Skeletal muscle satellite cell (primary cell): ENCODE data around the gene PPM1H.
"Not testable (repeated sequence)": the region's sequence is repeated elsewhere in the genome, so short reads cannot be mapped to it uniquely, and the experiment has no call there.

ENCODE experiments used
- H3K27me3 ChIP-seq: 2 replicates; pipeline ENCODE4 v1.7.0; 2013; ENCODE audit warnings: low read length; ENCODE audit not compliant: control insufficient read depth, insufficient read depth
- H3K36me3 ChIP-seq: 2 replicates; pipeline ENCODE4 v1.7.0; 2013; ENCODE audit warnings: mild to moderate bottlenecking, control low read depth, low read length; ENCODE audit not compliant: insufficient read depth
- H3K4me1 ChIP-seq: 2 replicates; pipeline ENCODE4 v1.7.0; 2013; ENCODE audit warnings: low read length; ENCODE audit not compliant: control insufficient read depth, insufficient read depth
- H3K4me2 ChIP-seq: 2 replicates; pipeline ENCODE4 v1.7.0; 2013; ENCODE audit warnings: mild to moderate bottlenecking, low read length
- H3K4me3 ChIP-seq: 2 replicates; pipeline ENCODE4 v1.7.0; 2013; ENCODE audit warnings: low read length
- H3K9ac ChIP-seq: 2 replicates; pipeline ENCODE4 v1.7.0; 2013; ENCODE audit warnings: mild to moderate bottlenecking, low read depth, low read length, moderate library complexity
- H3K9me3 ChIP-seq: replicated peaks from 2 replicates; pipeline ENCODE4 v1.7.0; 2013; ENCODE audit warnings: mild to moderate bottlenecking, control low read depth, low read length

Gene PPM1H

DNA sequence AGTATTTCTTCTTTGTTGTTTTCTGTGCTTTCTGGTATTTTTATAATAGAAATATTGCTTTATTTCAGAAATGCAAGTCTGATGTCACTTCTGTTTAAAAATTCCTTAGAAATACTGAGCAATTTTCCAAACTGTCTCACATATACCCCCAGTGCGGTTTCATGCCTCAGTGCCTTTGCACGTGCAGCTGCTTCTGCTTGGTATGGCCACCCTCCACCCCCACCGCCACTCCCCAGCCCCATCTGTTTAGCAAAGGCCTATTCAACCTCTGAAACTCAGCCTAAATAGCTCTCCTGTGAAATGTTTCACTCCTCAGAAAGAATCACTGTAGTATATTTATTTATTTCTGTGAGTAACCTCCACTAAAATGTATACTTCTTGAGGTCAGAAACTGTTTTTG, 52.3 kb downstream of the PPM1H start:
- Histone ChIP-seq H3K9ac (no peak overlapping the region), H3K4me1 (no peaks in the 10 kb centered on the region), H3K36me3 (no peaks in the 10 kb centered on the region), H3K27me3 (no peaks in the 10 kb centered on the region), H3K4me2 (no peak overlapping the region), H3K9me3 (no peaks in the 10 kb centered on the region), H3K4me3 (no peak overlapping the region)

DNA sequence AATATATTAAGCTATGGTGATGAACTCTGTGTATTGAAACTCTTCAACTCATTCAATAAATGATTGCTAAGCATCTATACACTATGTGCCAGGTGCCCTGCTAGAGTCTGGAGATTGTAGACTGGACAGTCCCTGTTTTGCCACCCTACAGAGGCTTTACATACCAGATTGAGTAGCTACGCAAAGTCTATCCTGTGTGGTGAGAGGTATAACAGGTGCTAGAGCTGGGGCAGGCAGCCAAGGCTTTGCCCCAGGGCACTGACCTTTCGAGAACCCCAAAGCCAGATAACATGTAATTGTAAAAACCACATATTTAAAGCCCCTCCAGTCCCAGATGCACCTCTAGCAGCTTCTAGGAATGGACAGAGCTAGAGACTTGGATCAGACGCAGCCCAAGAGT, 52.8 kb downstream of the PPM1H start:
- no peaks in the 10 kb centered on the region for H3K9me3 ChIP-seq
- no peaks in the 10 kb centered on the region for H3K4me1 ChIP-seq
- H3K4me2 ChIP-seq: no peak overlapping the region
- H3K9ac ChIP-seq: no peak overlapping the region
- H3K4me3 ChIP-seq: no peak overlapping the region
- no peaks in the 10 kb centered on the region for H3K36me3 ChIP-seq
- H3K27me3 ChIP-seq: no peaks in the 10 kb centered on the region

DNA sequence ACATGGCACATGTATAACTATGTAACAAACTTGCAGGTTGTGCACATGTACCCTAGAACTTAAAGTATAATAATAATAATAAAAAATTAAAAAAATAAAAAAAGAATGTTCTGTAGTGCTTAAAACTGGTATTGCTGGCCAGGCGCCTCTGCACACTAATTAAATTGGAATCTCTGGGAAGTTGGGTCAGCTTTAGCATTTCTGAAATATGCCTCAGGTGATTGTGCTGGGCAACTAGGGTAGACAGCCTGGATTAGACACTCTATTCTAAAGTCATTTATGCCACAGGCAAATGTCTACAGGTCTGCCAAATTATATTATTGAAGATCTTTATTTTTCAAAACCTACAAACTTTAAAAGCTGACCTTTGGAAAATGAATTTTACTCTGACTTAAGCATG, 55.3 kb downstream of the PPM1H start:
- Histone ChIP-seq H3K4me1 (no peaks in the 10 kb centered on the region), H3K27me3 (no peaks in the 10 kb centered on the region), H3K4me2 (no peak overlapping the region), H3K9ac (no peak overlapping the region), H3K4me3 (no peak overlapping the region), H3K36me3 (no peaks in the 10 kb centered on the region), H3K9me3 (no peaks in the 10 kb centered on the region)

DNA sequence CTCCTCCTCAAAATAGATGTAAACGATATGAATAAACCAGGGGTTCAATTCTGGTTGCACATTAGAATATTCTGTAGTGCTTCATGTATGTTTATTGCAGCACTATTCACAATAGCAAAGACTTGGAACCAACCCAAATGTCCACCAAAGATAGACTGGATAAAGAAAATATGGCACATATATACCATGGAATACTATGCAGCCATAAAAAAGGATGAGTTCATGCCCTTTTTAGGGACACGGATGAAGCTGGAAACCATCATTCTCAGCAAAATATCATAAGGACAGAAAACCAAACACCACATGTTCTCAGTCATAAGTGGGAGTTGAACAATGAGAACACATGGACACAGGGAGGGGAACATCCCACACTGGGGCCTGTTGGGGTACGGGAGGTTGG, 55.7 kb downstream of the PPM1H start:
- H3K4me3 ChIP-seq, H3K27me3 ChIP-seq, H3K4me2 ChIP-seq, H3K4me1 ChIP-seq, H3K9me3 ChIP-seq, H3K36me3 ChIP-seq, H3K9ac ChIP-seq: not testable (repeated sequence)

DNA sequence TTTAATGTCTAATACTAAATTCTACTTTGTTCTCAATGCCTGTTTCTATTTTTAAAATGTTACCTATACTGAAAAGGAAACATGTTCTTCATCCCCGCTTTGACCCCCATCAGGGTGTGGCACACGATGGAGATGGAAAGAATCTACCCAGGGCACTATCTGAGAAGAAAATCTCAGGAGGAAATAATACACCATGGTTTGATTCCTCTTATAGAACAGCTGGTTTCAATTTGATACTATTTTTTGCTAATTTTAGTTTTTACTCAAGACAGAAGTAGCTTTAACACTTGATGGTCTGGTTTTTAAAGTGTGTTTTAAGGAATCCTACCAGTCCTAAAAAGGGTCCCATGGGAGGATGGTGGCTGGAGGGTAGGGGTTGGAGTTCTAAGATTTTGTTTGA, 56.7 kb downstream of the PPM1H start:
- Histone ChIP-seq H3K4me3 (no peak overlapping the region), H3K27me3 (no peaks in the 10 kb centered on the region), H3K4me2 (no peak overlapping the region), H3K36me3 (no peaks in the 10 kb centered on the region), H3K4me1 (no peaks in the 10 kb centered on the region), H3K9me3 (no peaks in the 10 kb centered on the region), H3K9ac (no peak overlapping the region)

DNA sequence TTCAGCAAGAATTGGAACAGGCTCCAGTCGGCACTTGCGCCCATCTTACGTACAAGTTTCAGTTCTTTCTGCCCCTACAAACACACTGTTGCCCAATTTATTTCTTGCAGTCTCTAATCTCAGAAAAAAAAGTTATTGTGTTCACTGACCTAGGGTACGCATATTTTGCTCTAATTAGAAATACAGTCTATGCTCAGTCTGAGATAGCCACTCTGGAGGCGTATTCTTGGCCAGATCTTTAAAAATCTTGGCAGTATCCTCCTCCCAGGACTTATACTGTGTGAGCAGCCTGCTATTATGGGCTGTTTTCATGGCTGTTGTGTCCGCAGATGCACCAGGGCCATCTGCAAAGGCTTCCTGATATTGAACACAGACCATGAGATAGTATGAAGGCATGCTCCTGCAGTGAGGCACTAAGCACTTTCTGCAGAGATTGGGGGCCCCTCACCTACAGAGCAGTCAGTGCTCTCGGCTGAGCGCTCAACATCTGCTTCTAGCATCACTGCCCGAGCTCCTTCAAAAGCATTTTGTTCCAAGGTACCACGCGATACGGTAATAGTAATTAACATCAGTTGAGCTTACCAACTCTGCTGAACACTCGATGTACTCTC, 57.9 kb downstream of the PPM1H start:
- Histone ChIP-seq H3K9me3 (no peaks in the 10 kb centered on the region), H3K4me3 (no peak overlapping the region), H3K4me2 (no peak overlapping the region), H3K4me1 (no peaks in the 10 kb centered on the region), H3K27me3 (no peaks in the 10 kb centered on the region), H3K36me3 (no peaks in the 10 kb centered on the region), H3K9ac (no peak overlapping the region)

DNA sequence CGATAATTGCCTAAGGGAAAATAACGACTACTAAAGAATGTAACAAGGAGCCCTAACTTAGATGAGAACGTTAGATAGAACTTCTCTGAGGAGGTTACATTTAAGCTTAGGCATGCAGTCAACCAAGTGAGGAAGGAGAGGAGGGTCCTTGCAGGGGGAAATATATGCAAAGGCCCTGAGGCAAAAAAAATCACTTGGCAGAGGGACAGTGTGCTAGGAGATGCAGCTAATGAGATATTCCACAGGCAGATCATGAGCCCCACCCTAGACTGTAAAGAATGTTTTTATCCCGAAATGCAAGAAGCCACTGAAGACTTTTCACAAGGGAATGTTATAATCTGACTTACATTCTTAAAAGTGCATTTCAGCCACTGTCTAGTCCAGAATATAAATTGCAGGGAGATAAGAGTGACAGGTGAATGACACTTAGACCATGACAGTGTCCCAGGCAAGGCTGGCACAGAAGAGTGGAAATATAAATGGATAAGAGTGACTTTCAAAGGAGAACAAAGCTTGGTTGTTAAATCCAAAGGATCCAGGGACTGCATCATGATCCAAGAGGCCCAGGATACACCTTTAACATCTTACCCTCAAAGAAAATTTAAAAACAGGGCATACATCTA, 61.0 kb downstream of the PPM1H start:
- Histone ChIP-seq H3K4me1 (no peaks in the 10 kb centered on the region), H3K4me3 (no peak overlapping the region), H3K9ac (no peak overlapping the region)

DNA sequence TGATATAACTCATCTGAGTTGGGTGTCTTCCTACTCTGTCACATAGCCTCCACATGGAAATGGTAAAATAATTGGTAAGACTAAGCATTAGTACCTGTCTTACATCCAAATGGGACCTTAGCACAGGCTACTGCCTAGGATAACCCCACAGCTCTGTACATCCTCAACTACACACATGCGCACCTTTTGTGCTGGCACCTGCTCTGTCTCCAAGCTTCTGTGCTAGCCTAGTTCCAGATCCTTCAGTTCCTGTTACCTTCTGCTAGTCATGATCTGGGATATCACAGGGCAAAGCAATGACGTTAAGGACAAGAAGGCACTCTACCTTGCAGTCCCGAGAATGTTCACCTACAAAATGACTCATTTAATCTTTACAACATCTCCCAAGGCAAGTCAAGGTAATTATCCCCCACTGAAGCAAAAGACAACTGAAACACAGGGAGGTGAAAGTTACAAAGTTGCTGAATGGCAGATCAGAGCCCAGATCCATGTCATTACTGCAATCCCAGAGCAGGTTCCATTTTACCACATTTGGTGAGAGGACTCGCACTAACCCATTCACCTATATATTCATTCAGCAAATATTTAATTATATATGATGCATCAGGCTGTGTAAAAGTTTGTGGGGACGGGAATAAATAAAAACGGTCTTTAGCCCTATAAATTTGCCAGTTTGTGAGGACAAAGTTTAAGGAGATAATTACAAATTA, 61.7 kb downstream of the PPM1H start:
- H3K4me2 ChIP-seq: no peak overlapping the region
- H3K27me3 ChIP-seq: no peaks in the 10 kb centered on the region
- no peak overlapping the region for H3K9ac ChIP-seq
- no peak overlapping the region for H3K4me3 ChIP-seq
- no peaks in the 10 kb centered on the region for H3K9me3 ChIP-seq
- H3K4me1 ChIP-seq: no peaks in the 10 kb centered on the region
- H3K36me3 ChIP-seq: no peaks in the 10 kb centered on the region

More for the DNA sequence above, 61.0 kb downstream of the PPM1H start:
- Histone ChIP-seq H3K36me3 (no peaks in the 10 kb centered on the region), H3K4me2 (no peak overlapping the region), H3K27me3 (no peaks in the 10 kb centered on the region), H3K9me3 (no peaks in the 10 kb centered on the region)

DNA sequence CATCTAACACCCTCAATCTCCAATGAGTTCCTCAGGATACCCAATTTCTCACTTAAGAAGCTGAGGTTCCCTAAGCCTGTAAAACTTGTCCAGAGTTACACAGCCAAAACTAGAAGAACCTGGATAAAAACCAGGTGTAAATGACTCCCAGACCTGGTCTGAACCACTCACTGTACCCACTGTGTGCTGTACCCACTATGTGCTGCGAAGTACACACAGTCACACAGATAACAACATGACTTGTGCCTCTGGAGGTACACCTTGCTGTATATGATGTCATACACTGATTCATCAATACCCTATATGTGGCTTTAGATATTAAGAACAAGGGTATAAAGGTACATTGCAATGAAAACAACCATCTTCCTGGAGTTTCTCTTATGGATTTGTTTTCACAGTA, 66.1 kb downstream of the PPM1H start:
- H3K4me2 ChIP-seq: no peak overlapping the region

DNA sequence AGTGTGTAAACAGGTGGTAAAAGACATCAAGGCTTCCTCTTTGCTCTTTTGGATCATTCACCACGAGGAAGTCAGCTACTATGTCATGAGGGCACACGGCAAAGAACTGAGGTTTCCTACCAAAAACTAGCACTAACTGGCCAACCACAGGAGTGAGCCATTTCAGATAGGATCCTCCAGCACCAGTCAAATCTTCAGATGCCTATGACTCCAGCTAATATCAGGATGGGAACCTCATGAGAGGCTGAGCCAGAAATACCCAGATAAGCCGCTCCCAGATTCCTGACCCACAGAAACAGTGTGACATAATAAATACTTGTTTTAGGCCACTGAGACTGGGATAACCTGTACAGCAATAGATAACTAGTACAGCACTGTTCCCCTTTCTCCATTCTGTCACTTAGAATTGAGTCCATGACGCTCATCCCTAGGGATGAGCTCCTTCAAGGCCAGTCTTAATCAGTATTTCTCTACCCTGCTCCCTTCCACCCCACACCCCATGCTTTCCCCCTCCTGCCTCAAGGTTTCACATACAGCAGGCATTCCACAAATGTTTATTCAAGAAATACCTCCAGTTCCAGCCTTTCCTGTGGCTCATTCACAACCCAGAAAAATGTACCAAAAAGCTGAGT, 68.4 kb downstream of the PPM1H start:
- Histone ChIP-seq H3K4me2 (peak overlapping the region; percentile 21), H3K9me3 (no peaks in the 10 kb centered on the region), H3K9ac (peak overlapping the region; percentile 59)

More for the DNA sequence above, 66.1 kb downstream of the PPM1H start:
- H3K36me3 ChIP-seq: no peaks in the 10 kb centered on the region
- H3K4me3 ChIP-seq: no peak overlapping the region
- no peaks in the 10 kb centered on the region for H3K9me3 ChIP-seq
- H3K9ac ChIP-seq: no peak overlapping the region
- peaks cover 40% of the 10 kb centered on the region for H3K4me1 ChIP-seq
- no peaks in the 10 kb centered on the region for H3K27me3 ChIP-seq

DNA sequence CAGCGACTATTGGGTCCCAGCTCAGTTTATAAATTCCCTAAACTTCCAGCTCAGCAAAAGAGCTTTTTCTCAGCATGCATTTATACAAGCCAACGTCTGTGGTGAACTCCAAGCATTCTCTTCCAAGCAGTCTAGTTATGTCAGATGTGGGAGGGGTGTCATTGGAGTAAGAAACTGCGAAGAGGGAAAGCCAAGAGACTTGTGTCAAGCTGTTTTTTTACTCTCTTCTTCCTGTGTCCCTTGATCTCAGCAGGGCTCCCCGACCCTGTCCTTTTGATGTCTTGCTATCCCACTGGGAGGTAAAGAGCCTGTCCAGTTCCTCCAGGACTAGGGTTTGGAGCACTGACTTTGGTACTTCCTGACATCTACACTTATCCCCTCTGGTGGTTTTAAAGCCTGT, 69.0 kb downstream of the PPM1H start:
- Histone ChIP-seq H3K4me1 (peaks cover 67% of the 10 kb centered on the region), H3K9ac (peak overlapping the region; percentile 59), H3K4me3 (no peak overlapping the region), H3K36me3 (no peaks in the 10 kb centered on the region), H3K4me2 (peak overlapping the region; percentile 21), H3K9me3 (no peaks in the 10 kb centered on the region), H3K27me3 (no peaks in the 10 kb centered on the region)

More for the DNA sequence above, 68.4 kb downstream of the PPM1H start:
- Histone ChIP-seq H3K36me3 (no peaks in the 10 kb centered on the region), H3K4me3 (no peak overlapping the region), H3K4me1 (peaks cover 60% of the 10 kb centered on the region), H3K27me3 (no peaks in the 10 kb centered on the region)
